Measurements from ENCODE around the gene CTDSPL2.
"Not testable (repeated sequence)": the region's sequence is repeated elsewhere in the genome, so short reads cannot be mapped to it uniquely, and the experiment has no call there.

CTDSPL2 gene

DNA sequence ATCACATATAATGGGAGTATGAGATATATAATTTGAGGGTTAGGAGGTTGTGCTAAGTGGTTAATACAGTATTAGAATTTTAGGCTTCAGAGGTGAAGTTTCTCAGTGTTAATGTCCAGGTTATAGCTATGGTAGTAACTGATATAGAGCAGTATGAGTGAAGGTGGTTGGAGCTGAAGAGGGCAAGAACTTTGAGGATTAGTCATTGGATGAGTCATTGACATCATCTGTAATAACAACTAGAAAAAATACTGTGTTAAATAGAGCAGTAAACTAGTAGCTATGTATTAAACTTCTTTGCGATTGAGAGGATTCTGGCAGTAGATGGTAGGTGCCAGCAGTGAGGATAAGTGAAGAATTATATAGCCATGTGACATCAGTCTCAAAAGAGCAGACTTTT, 62.0 kb downstream of the CTDSPL2 start:
- DNase-seq: peak; percentile 75

DNA sequence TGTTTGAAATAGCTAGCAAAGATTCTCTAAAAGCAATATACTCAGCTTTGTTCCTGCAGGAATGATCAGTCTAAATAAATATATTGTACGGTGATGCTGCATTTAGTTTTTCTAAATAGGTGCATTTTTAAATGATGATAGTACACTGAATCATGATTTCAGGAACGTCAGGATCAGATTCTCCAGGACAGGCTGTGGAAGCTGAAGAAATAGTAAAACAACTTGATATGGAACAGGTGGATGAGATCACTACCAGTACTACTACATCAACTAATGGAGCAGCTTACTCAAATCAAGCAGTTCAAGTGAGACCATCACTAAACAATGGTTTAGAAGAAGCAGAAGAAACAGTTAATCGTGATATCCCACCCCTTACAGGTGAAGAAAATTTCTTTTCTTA, 63.2 kb downstream of the CTDSPL2 start:
- DNase-seq: peak; percentile 32

DNA sequence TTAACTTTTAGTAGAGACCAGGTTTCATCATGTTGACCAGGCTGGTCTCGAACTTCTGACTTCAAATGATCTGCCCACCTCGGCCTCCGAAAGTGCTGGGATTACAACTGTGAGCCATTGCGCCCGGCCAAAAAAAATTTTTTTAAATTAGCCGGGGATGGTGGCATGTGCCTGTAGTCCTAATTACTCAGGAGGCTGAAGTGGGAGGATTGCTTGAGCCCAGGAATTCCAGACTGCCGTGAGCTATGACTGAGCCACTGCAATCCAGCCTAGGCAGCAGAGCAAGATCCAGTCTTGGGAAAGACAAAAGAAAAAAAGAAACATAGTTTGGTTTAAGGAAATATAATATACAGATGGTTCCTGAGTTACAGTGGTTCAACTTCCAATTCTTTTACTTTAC, 64.6 kb downstream of the CTDSPL2 start:
- no peak for DNase-seq

DNA sequence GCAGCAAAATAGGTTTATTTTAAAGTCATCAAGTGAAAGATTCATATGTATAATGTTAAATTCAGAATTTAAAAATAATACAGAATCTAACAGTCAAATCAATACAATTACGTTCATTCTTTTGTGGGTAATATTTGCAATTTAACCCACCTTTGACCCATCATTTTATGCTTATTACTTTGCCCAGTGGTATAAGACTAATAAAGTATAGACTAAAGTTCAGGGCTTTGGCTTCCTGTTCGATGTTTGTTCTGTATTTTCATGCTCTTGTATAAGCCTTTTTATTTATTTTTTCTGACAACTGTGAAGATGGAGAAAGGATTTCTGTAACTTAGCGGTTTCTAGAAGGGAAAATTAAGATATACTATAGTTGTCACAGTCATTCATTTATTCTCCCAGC, 65.2 kb downstream of the CTDSPL2 start:
- DNase-seq: no peak

DNA sequence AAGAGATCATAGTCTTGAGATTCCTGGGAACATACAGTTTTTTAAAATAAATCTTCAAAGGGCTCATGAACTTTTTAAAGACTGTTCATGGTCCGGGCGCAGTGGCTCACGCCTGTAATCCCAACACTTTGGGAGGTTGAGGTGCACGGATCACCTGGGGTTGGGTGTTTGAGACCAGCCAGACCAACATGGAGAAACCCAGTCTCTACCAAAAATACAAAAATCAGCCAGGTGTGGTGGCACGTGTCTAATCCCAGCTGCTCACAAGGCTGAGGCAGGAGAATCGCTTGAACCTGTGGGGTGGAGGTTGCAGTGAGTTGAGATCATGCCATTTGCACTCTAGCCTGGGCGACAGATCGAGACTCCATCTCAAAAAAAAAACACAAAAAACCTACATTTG, 68.1 kb downstream of the CTDSPL2 start:
- DNase-seq: no peak

DNA sequence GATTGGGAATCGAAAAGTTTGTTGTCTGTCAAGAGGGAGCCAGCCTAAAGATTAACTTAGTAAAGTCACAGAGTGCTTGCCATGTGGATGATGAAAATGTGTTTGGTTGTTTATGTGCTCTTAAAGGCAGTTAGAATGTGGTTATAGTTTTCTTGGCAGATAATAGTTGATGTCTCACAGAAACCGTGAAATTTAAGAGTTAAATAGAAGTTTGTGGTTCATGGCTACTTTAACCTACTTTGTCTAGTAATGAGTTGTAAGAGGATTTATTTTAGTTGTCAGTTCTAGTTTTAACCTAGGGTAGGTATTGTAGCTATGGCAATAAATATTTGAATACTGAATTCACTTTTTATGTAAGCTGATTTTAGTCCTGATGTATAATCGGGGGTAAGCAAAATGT, 73.1 kb downstream of the CTDSPL2 start:
- no peak for DNase-seq

DNA sequence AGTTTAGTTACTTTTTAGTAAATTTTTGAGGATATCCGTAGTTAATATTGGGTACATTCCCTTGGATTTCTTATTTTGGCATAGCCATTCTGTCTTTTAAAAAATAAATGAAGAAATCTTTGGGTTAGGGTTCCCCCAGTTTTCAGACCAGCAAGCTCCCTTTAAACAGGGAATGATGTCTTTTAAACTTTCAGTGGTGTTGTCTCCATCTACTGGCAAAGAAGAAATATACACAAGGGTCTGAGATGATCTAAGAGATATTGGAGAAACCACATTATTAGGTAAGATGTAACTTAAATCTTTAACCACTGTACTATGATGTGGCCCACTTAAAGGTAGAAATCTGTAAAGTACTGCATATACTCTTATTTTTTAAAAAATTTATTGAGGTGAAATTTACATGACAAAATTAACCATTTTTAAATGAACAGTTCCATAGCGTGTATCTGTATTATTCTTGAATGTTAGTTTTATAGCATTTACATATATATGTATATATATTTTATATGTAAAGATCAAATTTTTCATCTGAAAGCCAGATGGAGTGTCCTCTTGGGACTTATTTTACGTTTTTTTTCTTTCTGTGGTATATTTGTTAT, 74.4 kb downstream of the CTDSPL2 start:
- DNase-seq: no peak

DNA sequence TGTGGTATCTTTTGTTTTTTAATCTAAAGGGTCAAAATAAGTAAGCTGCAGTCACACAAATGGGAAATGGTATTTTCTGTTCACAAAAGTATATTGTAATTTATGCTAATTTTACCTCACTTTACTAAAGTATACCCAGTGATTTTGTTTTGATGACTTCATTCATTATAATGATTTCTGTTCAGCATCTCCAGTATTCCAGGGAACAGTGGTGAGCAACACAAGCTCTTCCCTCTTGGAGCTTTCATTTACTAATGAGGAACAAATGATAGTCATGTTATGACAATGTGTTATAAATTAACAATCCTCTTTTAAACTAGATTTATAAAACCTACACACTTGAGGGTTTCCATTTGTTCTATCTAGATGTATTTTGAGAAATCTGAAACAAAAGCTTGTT, 89.0 kb downstream of the CTDSPL2 start:
- DNase-seq: no peak

DNA sequence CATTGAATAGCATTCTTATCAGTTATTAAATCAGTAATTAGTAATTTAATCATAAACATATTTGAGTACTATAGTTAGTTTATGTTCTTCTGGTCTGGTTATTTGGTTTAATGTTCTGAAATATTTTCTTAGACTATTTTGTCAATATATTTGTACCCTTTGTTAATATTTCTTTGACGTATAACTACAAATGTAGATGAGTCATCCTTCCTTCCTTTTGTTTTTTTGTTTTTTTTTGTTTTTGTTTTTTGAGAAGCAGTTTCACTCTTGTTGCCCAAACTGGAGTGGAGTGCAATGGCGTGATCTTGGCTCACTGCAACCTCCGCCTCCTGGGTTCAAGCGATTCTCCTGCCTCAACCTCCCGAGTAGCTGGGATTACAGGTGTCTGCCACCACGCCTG, 92.1 kb downstream of the CTDSPL2 start:
- DNase-seq: no peak

DNA sequence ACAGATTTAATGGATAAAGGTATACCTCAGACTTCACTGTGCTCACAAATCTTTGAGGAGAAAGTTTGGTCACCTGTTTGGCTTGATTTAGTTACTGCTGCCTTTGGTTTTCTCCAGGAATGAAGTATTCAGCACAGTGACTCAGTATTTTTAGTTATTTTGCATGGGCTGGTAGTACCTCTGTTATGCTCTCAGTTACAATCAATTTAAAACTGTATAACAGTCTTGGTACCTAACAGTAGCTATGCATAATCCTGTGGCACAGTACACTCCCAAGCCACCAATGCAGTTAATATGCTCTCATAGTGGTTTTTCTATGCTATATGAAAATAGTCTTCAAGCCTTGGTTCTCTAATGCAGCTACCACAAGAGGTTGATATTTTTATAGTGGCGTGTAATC, 97.6 kb downstream of the CTDSPL2 start:
- DNase-seq: no peak

DNA sequence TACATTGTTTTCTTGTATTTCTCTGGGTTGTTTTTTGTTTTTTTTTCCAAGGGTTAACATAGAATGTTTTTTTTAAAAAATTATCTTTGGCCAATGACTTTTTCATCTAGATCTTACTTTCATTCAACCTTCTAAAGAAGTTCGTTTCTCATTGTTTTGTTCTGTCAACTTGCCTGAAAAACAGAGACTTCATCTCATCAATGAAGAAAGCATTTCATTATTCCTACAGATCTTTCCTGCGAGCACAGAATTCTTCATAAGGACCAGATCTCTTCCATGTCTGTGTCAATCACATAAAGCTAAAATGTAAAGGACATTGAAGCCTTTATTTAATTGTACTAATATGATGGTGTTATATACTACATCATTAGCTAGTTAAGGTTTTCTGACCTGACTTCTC, 99.8 kb downstream of the CTDSPL2 start:
- DNase-seq: no peak

DNA sequence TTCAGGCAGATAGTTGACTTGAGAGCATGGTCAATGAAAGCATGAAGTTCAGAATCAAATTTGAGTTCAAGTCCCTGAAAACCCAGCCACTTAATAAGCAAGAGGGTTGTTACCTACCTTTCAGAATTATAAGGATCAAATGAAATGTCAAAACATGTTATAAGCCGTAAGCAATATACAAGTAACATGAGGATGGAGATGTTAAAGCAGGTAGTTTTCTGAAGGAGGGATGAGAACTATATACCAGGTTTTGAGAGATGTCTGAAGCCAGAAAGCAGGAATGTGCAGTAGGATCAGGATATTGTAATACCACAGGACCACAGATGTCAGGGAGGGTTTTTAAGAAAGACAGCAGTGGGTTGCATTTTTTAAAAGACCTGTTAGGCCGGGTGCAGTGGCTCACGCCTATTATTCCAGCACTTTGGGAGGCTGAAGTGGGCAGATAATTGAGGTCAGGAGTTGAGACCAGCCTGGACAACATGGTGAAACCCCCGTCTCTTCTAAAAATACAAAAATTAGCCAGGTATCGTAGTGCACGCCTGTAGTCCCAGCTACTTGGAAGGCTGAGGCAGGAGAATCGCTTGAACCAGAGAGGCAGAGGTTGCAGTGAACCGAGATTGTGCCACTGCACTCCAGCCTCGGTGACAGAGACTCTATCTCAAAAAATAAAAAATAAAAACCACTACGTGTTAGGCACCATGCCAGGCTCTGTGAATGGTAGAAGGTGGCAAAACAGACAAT, 102.6 kb downstream of the CTDSPL2 start:
- DNase-seq: no peak

DNA sequence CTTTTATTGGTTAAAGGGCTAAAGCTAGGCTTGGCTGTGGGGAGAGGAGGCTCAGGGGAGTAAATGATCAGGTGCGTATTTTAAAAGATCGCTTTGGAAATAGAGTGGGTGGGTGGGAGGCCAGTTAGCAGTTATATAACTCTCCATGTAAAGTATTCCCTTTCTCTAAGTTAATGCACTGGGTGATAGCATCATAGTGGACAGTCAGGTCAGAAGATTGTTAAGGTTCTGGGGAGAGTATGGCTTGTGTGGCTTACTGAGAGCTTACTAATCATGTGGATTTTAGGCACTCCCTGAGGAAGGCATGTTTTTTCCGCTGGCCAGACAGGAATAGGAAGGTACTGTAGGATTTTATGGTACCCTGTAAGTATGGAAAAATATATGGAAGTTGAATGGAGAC, 103.2 kb downstream of the CTDSPL2 start:
- DNase-seq: no peak

DNA sequence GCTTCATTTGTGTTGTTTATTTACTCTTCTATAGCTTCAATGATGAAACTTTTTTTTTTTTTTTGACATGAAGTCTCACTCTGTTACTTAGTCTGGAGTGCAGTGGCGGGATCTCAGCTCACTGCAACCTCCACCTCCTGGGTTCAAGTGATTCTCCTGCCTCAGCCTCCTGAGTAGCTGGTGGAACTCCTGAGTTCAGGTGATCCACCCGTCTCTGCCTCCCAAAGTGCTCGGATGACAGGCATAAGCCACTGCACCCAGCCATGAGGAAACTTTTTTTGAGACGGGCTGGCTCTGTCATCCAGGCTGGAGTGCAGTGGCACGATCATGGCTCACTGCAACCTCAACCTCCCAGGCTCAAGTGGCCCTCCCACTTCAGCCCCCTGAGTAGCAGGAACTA, 104.8 kb downstream of the CTDSPL2 start:
- DNase-seq: not testable (repeated sequence)

DNA sequence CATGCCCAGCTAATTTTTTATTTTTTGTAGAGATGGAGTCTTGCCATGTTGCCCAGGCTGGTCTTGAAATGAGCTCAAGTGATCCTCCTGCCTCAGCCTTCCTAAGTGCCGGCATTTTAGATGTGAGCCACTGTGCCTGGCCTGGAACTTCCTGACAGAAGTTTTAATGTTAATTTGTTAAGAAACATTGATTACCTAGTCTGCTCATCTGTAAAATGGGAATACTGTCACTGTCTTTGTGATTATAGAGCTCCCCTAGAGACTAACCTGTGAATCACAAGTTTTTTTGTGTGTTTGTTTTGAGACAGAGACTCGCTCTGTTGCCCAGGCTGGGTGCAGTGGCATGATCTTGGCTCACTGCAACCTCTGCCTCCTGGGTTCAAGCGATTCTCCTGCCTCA, 105.3 kb downstream of the CTDSPL2 start:
- DNase-seq: no peak

DNA sequence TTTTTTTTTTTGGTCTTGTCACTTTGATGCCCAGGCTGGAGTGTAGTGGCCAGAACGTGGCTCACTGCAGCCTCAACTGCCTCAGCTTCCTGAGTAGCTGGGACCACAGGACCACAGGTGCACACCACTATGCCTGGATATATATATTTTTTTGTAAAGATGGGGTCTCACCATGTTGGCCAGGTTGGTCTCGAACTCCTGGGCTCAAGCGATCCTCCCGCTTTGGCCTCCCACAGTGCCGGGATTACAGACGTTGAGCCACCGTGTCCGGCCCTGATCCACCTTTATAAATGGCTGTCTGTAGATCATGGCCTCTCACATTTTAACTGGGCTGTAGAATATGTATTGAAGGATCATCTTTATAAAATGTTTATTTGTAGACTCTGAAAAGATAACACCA, 107.7 kb downstream of the CTDSPL2 start:
- no peak for DNase-seq

DNA sequence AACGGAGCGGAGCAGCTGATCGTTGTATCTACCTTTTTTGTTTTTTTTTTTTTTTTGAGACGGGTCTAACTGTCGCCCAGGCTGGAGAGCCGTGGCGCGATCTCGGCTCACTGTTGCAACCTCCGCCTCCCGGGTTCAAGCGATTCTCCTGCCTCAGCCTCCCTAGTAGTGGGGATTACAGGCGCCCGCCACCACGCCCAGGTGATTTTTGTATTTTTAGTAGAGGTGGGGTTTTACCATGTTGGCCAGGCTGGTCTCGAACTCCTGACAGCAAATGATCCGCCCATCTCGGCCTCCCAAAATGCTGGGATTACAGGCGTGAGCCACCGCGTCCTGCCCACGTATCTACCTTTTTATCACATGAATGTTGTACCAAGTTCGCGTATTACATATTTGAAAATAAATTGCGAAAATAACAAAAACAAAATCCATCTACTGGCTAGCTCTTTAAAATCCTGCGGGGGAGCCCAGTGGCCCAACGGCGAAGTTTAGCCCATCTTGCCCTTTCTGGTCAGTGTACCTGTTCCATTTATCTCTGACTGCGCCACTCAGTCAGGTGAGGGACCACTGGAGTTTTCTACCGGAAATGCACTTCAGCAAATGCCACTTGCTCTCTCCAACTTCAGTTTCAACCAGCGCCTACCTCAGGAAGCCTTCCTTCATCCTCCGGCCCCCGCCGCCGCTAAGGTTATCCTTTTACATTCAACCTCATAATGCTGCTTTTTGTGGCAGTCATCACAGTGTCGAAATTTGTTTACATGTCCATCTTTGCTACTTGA, 108.3 kb downstream of the CTDSPL2 start:
- no peak for DNase-seq

DNA sequence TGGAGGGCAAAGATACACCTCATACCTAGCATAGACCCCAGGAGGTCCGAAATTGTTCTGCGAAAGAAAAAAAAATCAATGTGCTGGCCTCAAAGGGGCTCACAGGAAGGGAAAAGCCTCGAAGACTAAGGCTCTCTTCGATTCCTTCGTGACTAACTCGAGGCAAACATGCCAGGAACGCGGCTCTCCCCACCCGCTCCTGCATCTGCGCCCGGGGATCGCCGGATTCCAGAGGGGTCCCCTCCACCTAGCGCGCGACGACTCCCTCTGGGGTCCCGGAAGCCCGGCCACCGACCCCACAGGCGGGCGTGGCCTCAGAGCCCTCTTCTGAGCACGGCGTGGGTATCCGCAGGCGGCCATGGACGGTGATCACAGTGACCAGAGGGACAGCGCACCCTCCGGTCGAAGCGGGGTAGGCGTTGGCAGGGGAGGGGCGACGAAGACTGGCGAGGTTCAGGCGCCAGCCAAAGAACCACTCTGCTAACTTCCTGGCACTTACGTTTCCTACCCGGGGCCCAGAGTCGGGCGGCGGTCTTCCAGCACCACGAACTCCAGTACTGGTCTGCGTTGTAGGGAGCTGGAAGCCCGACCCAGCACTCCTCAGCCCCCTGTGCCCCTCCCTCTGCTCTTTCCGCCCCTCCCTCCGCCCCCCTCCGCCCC, 109.0 kb downstream of the CTDSPL2 start:
- peak; percentile 87 for DNase-seq

DNA sequence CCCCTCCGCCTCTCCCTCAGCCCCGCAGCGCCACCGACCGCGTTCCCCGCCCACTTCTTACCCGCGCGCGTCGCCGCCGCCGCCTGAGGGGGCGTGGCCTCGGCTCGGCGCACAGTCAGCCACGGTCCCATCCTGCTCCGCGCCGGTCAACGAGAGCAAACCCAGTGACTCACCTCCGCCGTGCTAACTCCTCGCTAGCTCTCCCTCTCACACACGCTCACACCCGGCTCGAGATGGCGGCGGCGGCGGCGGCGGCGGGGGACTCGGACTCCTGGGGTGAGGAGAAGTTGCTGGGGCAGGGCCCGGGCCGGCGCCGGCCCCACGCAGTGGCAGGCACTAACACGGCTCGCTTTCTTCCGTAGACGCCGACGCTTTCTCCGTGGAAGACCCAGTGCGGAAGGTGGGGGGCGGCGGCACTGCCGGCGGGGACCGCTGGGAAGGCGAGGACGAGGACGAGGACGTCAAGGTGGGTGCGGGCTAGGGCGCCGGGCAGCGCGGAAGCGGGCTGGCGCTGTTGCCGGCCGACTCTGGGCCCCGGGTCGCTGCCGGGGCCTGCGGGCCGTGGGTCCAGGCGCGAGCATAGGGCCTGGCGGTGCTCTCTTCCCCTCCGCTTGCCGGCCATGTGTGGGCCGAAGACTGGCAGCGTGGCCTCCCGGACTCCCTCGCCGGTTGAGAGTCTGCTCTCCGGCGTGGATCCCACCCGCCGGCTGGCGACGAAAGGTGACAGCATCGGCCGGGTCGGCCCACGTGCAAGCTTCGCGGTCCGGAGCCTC, 109.7 kb downstream of the CTDSPL2 start, which contains the start of gene EIF3J:
Gene EIF3J (plus strand): TSS at position 186 of the 773 bp plus-strand sequence. CDS start 48 bp downstream, at position 234.
- peak; percentile 93 for DNase-seq

DNA sequence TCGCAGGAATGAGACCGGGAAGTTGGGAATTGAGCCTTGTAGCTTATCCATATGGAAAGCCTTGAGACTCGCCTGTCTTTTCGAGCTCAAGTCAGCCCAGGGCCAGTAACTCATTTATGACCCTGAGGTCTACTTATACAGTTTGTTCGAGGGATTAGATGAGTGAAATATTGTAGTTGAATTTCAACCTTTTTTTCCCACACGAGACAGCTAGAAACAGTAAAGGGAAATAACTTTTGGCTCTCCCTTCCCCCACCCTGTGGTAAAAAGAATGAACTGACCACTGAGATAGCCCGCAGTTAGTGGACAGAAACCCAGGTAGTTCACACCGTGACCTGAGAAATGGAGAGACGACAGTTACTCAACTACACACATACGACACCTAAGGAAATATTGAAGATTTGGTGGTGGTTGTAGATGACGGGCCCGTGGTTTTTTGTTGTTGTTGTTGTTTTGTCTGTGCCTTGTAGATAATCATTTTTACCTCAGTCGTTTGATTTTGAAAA, 110.4 kb downstream of the CTDSPL2 start:
- no peak for DNase-seq

DNA sequence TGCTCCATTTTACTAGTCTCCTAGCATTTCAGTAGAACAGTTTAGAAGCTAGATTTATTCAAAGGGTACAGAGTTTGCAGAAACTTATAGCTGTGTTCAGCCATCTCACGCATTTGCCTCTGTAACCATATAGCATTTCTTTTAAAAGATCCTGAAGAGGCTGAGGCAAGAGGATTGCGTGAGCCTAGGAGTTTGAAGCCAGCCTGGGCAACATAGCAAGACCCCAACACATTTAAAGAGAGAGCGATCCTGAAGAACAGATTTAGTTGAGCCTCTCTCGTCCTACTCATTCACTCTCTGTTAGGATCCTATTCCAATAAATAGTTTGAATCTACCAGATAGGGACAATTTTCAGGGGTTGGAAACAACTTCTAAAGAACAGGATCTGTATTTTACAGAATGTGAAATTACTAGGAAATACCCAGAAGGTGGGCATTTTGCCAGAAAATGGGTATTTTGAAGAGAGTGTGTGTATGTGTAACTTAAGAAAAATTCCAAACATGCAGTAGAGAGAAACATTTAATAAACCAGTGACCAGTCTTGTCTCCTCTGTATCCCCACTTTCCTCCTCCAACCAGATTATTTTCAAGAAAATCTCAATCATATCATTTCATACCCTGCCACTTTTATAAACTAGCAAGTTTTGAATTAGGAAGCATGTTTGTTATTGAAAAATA, 114.0 kb downstream of the CTDSPL2 start:
- DNase-seq: peak; percentile 70

DNA sequence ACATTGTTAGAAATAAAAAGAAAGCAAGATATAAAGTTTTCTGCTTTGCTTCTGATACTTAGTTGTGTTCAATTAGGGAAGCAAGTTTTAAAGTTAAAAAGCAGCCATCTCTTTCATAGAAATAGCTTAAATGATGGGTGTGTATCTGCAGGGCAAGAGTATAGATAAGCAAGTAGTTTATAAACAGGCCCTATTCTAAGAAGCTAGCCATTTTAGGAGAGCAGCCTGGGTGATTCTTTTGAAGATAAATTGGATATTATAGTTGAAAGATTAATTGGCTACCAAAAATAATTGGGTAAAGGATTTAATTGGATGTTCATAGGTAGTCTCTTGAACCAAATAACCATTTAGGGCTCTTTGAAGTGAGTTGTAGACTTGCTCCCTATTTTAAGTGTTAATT, 115.2 kb downstream of the CTDSPL2 start:
- DNase-seq: no peak
